Adrenal gland (tissue), 12 donors: ENCODE measurements around the gene EED. TPM values are rescaled to one million over a fixed set of nuclear protein-coding genes. Genes with fewer than 3 reads are reported as not detected.
"Not testable (repeated sequence)": the region's sequence is repeated elsewhere in the genome, so short reads cannot be mapped to it uniquely, and the experiment has no call there.

Experiments used
- DNase-seq, 7 donors: peaks; one replicate each; pipeline ENCODE4 v3.0.0-alpha.2; 2019 to 2020
- H3K27ac ChIP-seq, 5 donors: fragments of 200-600 bp; sonication (generic) in 4 of 5; 1 replicate in 3 of 5; 2 replicates in 2 of 5; pipeline versions ENCODE4 v1.5.1 to v1.8.0; 2016 to 2020; ENCODE audit warnings: mild to moderate bottlenecking in 1 of 5
- H3K27me3 ChIP-seq: fragments of 200-600 bp; 2 replicates; pipeline ENCODE4 v1.8.0; 2021
- H3K36me3 ChIP-seq, 2 donors: fragments of 200-600 bp; replicated peaks in 1 of 2; 1 replicate in 1 of 2; 2 replicates in 1 of 2; pipeline versions ENCODE4 v1.5.1 to v1.8.0; 2018 to 2022
- H3K4me1 ChIP-seq, 2 donors: fragments of 200-600 bp; replicated peaks in 1 of 2; 1 replicate in 1 of 2; 2 replicates in 1 of 2; pipeline versions ENCODE4 v1.5.1 to v1.8.0; 2018 to 2021
- H3K4me3 ChIP-seq, 4 donors: fragments of 200-600 bp; sonication (generic) in 3 of 4; one replicate each; pipeline ENCODE4 v1.5.1; 2016 to 2018
- H3K9me3 ChIP-seq, 3 donors: fragments of 200-600 bp; sonication (generic) in 1 of 3; replicated peaks in 1 of 3; 1 replicate in 2 of 3; 2 replicates in 1 of 3; pipeline versions ENCODE4 v1.5.1 to v1.8.0; 2016 to 2021
- POLR2A ChIP-seq, 2 donors: fragments of 450-650 bp; IDR thresholded peaks; one replicate each; pipeline ENCODE4 v1.6.1; 2017; ENCODE audit warnings: antibody characterized with exemption in 2 of 2, mild to moderate bottlenecking in 2 of 2, moderate library complexity in 1 of 2
- WGBS, 4 donors: extraction: QIAGEN DNeasy Blood & Tissue Kit in 2 of 4; methylation state at CpG; one replicate each; pipeline versions ENCODE4 v1.1.5 to v1.1.7; 2013 to 2017; 5-methylcytosine and 5-hydroxymethylcytosine counted together
- intact Hi-C, 2 donors: fragments of 100-400 bp; cut with DNase I; formaldehyde crosslinking; loops; one replicate each; pipeline versions ENCODE4 v1.14.1 to v1.15.0; 2022 to 2023
- polyA plus RNA-seq, 3 donors: library from polyadenylated mRNA; stranded (reverse); fragments of 200-250 nt in 2 of 3; fragments of 350-450 nt in 1 of 3; fragmentation: Illumina TruSeq in 1 of 3; extraction: RNeasy Lipid Tissue Mini Kit (QIAGEN cat#74804) in 1 of 3; gene quantifications; one replicate each; pipeline ENCODE4 v1.2.3, GENCODE V29; 2013 to 2014
- total RNA-seq, 9 donors: library from RNA; depleted of rRNA in 4 of 9; stranded (reverse); fragments of >200 nt in 4 of 9; fragments of 120-200 nt in 1 of 9; fragmentation: NEBNext Ultra II Directional in 1 of 9; extraction: Animal tissue kit (Norgen Biotek cat#: 25700) in 1 of 9; gene quantifications; one replicate each; pipeline versions ENCODE4 v1.1.0 to v1.2.4, GENCODE V29; 2013 to 2023
- TF ChIP-seq, protein P1 (sequence below), 6 experiments: fragments of 450-650 bp in 4 of 6; fragments of 200-600 bp in 2 of 6; sonication (generic) in 1 of 6; IDR thresholded peaks; 1 replicate in 5 of 6; 2 replicates in 1 of 6; pipeline versions ENCODE4 v1.5.1 to v1.8.0; 2016 to 2021; ENCODE audit warnings: antibody characterized with exemption in 6 of 6, mild to moderate bottlenecking in 2 of 6, moderate library complexity in 1 of 6
- donor health status: healthy with polysubstance abuse.
- donor health status: Bipolar disorder and iron deficiency.
- donor health status: DM: yes; HTN: yes; CAD: no.
- donor health status: DM: no; HTN: no; CAD: no.
- donor health status: DM: no; HTN: no; CAD: no.
- donor health status: DM: yes; HTN: yes; CAD: no.

EED gene
- total and polyA plus RNA-seq, 12 donors: 8.5 to 21.6 (median 16.5) TPM

DNA sequence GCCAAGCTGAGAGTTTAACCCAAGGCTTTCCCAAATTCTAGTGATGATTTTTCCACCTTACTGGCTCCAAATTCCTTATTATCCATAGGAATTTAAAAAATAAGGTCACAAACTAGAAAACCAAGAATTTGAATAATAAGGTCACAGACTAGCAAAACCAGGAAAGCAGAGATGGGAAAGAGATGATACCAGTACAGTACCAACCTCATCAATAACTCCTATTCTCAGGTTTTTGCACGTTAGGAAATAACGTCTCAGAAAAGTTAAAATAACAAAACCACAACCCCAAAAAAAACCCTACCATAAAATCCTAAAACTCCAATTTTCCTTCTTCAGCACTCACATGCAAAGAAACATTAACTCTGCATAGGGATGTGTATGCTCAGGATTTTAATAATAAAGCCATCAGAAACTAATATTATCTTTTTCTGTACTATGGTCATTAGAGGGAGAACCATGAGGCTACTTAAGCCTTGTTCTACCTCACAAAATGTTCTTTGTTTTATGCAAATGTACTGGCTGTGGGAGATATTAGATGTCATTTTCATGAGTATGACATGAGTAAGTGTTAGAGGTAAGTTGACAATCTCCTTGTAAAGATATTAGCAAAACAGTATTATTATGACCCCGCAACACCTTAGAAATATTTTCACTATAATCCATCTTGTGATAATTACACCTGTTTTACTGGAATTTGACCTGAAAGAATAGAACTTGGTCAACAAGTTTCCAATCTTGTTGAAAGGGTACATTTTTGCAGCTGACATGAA is 16.1 kb upstream of the EED start:
- TF ChIP-seq, protein P1, sequence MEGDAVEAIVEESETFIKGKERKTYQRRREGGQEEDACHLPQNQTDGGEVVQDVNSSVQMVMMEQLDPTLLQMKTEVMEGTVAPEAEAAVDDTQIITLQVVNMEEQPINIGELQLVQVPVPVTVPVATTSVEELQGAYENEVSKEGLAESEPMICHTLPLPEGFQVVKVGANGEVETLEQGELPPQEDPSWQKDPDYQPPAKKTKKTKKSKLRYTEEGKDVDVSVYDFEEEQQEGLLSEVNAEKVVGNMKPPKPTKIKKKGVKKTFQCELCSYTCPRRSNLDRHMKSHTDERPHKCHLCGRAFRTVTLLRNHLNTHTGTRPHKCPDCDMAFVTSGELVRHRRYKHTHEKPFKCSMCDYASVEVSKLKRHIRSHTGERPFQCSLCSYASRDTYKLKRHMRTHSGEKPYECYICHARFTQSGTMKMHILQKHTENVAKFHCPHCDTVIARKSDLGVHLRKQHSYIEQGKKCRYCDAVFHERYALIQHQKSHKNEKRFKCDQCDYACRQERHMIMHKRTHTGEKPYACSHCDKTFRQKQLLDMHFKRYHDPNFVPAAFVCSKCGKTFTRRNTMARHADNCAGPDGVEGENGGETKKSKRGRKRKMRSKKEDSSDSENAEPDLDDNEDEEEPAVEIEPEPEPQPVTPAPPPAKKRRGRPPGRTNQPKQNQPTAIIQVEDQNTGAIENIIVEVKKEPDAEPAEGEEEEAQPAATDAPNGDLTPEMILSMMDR (IDR thresholded peaks at IDR 0.05): no peak
- TF ChIP-seq POLR2A (IDR thresholded peaks at IDR 0.05): no peak
- WGBS, 4 donors: 77 to 90% (median 88%) methylated on average over 3 of the region's 3 CpGs
- no peaks in the 10 kb centered on the region for H3K9me3 ChIP-seq
- H3K27me3 ChIP-seq: no peaks in the 10 kb centered on the region
- no peaks in the 10 kb centered on the region for H3K4me1 ChIP-seq
- intact Hi-C loops: no loop called here
- no peak overlapping the region for H3K27ac ChIP-seq
- DNase-seq: no peak
- H3K36me3 ChIP-seq: no peaks in the 10 kb centered on the region
- no peak overlapping the region for H3K4me3 ChIP-seq

DNA sequence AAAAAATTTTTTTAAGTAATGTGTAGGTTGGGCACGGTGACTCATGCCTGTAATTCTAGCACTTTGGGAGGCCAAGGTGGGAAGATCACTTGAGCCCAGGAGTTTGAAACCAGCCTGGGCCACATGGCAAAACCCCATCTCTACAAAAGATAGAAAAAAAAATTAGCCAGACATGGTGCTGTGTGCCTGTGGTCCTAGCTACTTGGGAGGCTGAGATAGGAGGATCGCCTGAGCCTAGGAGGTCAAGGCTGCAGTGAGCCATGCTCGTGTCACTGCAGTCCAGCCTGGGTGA is 15.6 kb upstream of the EED start:
- intact Hi-C loops: not testable (repeated sequence)
- WGBS, 4 donors: 59 to 70% (median 69%) methylated on average over 3 of the region's 3 CpGs

DNA sequence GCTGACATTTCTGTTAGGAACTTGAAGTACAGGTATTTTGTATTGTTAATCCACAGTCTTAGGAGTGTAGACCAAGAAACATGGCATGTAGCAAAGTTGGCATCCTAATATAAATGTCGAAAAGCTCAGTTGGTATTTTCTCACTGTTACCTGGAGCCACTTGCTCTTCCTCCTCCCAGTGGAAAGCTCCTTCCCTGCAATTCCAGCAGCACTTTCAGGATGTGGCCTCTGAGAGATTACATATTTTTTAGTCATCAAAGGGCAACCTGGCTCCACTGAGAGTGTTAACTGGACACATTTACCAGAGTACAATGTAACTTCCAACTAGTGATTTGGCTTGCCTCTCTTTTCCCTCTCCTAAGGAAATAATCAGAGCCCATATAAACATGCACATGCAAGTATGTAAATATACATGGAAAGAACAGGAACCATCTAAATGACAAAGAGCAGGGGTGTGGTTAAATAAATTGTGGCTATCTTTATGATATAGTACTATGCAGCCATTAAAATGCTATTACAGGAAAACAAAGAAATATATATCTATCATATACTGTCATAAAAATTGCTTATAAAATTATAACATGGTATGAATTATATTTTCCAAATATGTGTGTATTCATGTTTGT is 14.3 kb upstream of the EED start:
- Histone ChIP-seq H3K27me3 (no peaks in the 10 kb centered on the region), H3K9me3 (no peaks in the 10 kb centered on the region), H3K27ac (no peak overlapping the region), H3K4me1 (no peaks in the 10 kb centered on the region), H3K36me3 (no peaks in the 10 kb centered on the region), H3K4me3 (no peak overlapping the region)
- intact Hi-C loops: no loop called here
- DNase-seq: no peak
- TF ChIP-seq, protein P1 (IDR thresholded peaks at IDR 0.05): no peak
- TF ChIP-seq POLR2A (IDR thresholded peaks at IDR 0.05): no peak
- WGBS, 4 donors: 77 to 91% (median 88%) methylated on average over 1 of the region's 1 CpG

More for the DNA sequence above, 15.6 kb upstream of the EED start:
- not testable (repeated sequence) for H3K27me3 ChIP-seq, H3K4me3 ChIP-seq, H3K4me1 ChIP-seq, H3K27ac ChIP-seq, H3K9me3 ChIP-seq, DNase-seq, H3K36me3 ChIP-seq

DNA sequence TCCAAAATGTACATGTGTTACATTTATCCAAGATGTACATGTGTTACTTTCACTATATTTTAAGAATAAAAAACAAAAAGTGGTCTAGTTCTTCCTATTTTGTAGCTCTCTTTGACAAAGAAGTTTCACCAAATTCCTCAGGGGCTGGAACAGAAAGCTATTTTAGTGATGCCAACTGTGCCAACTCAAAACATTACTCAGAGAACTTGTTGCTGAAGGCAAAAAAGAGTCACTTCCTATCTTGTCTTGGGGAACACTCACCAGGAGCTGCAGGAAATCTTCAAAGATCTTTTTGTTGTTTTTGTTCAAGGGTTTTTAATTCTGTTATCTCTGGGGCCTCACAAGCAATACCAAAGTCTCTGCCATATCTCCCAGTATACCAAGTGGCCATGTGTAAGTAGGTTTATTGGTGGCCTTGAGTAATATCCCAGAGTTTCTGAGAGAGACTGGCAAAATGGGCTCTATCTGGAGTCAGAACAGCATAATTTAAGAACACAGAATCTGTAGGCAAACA is 13.6 kb upstream of the EED start:
- H3K4me1 ChIP-seq: no peaks in the 10 kb centered on the region
- intact Hi-C loops: no loop called here
- no peaks in the 10 kb centered on the region for H3K27me3 ChIP-seq
- H3K36me3 ChIP-seq: no peaks in the 10 kb centered on the region
- no peak for TF ChIP-seq POLR2A (IDR thresholded peaks at IDR 0.05)
- TF ChIP-seq, protein P1 (IDR thresholded peaks at IDR 0.05): no peak
- no peak overlapping the region for H3K4me3 ChIP-seq
- H3K27ac ChIP-seq: no peak overlapping the region
- DNase-seq: no peak
- no peaks in the 10 kb centered on the region for H3K9me3 ChIP-seq

DNA sequence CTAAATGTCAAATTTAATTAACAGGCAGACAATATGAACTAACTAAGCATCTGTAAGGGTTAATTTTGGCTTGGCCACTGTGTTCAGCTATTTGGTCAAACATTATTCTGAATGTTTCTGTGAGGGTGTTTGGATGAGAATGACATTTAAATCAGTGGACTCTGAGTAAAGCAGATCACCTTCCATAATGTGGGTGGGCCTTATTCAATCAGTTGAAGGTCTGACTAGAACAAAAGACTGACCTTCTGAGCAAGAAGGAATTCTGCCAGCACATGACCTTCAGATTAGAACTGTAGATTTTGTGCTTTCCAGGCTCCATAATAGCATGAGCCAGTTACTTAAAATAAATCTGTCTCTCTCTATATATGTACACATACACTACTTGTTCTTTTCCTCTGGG is 12.0 kb upstream of the EED start:
- H3K4me1 ChIP-seq: no peaks in the 10 kb centered on the region
- no peaks in the 10 kb centered on the region for H3K36me3 ChIP-seq
- no peak for DNase-seq
- no peaks in the 10 kb centered on the region for H3K9me3 ChIP-seq
- H3K27ac ChIP-seq: no peak overlapping the region
- intact Hi-C loops: no loop called here
- H3K27me3 ChIP-seq: no peaks in the 10 kb centered on the region
- no peak overlapping the region for H3K4me3 ChIP-seq
- TF ChIP-seq POLR2A (IDR thresholded peaks at IDR 0.05): no peak
- TF ChIP-seq, protein P1 (IDR thresholded peaks at IDR 0.05): no peak
